GM18517 (cell line): ENCODE measurements around the gene GPS2.

ENCODE experiments used
- ATAC-seq: cut with Tn5 transposase; IDR thresholded peaks from one replicate; pipeline ENCODE4 v1.9.1; 2021; ENCODE audit warnings: mild to moderate bottlenecking, moderate library complexity; ENCODE audit not compliant: unreplicated experiment

GPS2 gene

GRCh38 chr17:7314719-7315569 lies at the start of gene GPS2:
GPS2 (minus strand) TSS chr17:7315360; CDS start chr17:7315052, 308 bp downstream.
- ATAC-seq: peak; percentile 61

- no peak for ATAC-seq
Observed at GRCh38 chr17:7363311-7363710, 48.2 kb upstream of the GPS2 start.

- no peak for ATAC-seq
Observed at GRCh38 chr17:7361906-7362305, 46.7 kb upstream of the GPS2 start.

GRCh38 chr17:7357381-7357780 lies 42.2 kb upstream of the GPS2 start:
- no peak for ATAC-seq

GRCh38 chr17:7356756-7357155 lies 41.6 kb upstream of the GPS2 start:
- no peak for ATAC-seq

- ATAC-seq: no peak
Observed at GRCh38 chr17:7356072-7356549, 41.0 kb upstream of the GPS2 start.

- no peak for ATAC-seq
Observed at GRCh38 chr17:7355573-7355972, 40.4 kb upstream of the GPS2 start.

- no peak for ATAC-seq
Observed at GRCh38 chr17:7355053-7355452, 39.9 kb upstream of the GPS2 start, which contains the start of gene TMEM95. TMEM95 (plus strand) TSS chr17:7355156; CDS start chr17:7355205, 49 bp downstream.

- ATAC-seq: no peak
Observed at GRCh38 chr17:7354262-7354843, 39.2 kb upstream of the GPS2 start.

- ATAC-seq: no peak
Observed at GRCh38 chr17:7352910-7353635, 37.9 kb upstream of the GPS2 start.

GRCh38 chr17:7352503-7352889 lies 37.3 kb upstream of the GPS2 start:
- no peak for ATAC-seq

GRCh38 chr17:7351665-7352502 lies 36.7 kb upstream of the GPS2 start, which contains the start of gene KCTD11:
KCTD11 (plus strand) TSS chr17:7352162.
- ATAC-seq: peak; percentile 63

GRCh38 chr17:7348478-7349242 lies 33.5 kb upstream of the GPS2 start:
- ATAC-seq: no peak

GRCh38 chr17:7347630-7348477 lies 32.7 kb upstream of the GPS2 start:
- no peak for ATAC-seq

- no peak for ATAC-seq
Observed at GRCh38 chr17:7346761-7347614, 31.8 kb upstream of the GPS2 start.

GRCh38 chr17:7343250-7343649 lies 28.1 kb upstream of the GPS2 start:
- ATAC-seq: no peak

- no peak for ATAC-seq
Observed at GRCh38 chr17:7341842-7342241, 26.7 kb upstream of the GPS2 start.

- no peak for ATAC-seq
Observed at GRCh38 chr17:7340179-7340578, 25.0 kb upstream of the GPS2 start.
